Measurements from ENCODE around the gene ANKRD12. TPM values are rescaled to one million over a fixed set of nuclear protein-coding genes. Genes with fewer than 3 reads are reported as not detected.

ANKRD12 gene
- total and polyA plus RNA-seq, 10 of the 15 experiments (the other 5 are each of a cell fraction or from before 2014, with no cell fraction given): 5.9 to 45.7 (median 20.2) TPM

- TF ChIP-seq ZNF687 (IDR thresholded peaks at IDR 0.05) (peak; percentile 61; the same call in 1 of the 2 replicates), MLLT1 (IDR thresholded peaks at IDR 0.05) (no peak), E2F8 (IDR thresholded peaks at IDR 0.05; ENCODE audit: low read depth, partially characterized antibody) (peak; percentile 29), IKZF2 (IDR thresholded peaks at IDR 0.05) (no peak), EGR1 (IDR thresholded peaks at IDR 0.05; ENCODE audit: borderline replicate concordance in 1 of 2, low read depth in 2 of 2, low read length in 2 of 2) (0 out of 3 replicates have a peak, but pooled peaks of 1 of the 2 experiments have one; percentile 4), NFXL1 (IDR thresholded peaks at IDR 0.05; ENCODE audit: borderline replicate concordance) (no peak), NKRF (conservative IDR thresholded peaks at IDR 0.05) (peak; percentile 88), RAD21 (IDR thresholded peaks at IDR 0.05; ENCODE audit: insufficient read depth, low read depth, low read length) (peak; percentile 11; the same call in 1 of the 2 replicates), CBX3 (IDR thresholded peaks at IDR 0.05; ENCODE audit: borderline replicate concordance, low read depth) (no peak), KDM1A (IDR thresholded peaks at IDR 0.05; ENCODE audit: borderline replicate concordance) (no peak), MYB (IDR thresholded peaks at IDR 0.05; ENCODE audit: borderline replicate concordance, low read depth, low read length) (no peak), LARP7 (IDR thresholded peaks at IDR 0.05) (peak; percentile 89), E4F1 (IDR thresholded peaks at IDR 0.05; ENCODE audit: borderline replicate concordance, partially characterized antibody) (no peak), ASH2L (IDR thresholded peaks at IDR 0.05; ENCODE audit: borderline replicate concordance, low read depth) (0 out of 2 replicates have a peak, but pooled peaks have one; percentile 76), RB1 (IDR thresholded peaks at IDR 0.05; ENCODE audit: borderline replicate concordance) (0 out of 2 replicates have a peak, but pooled peaks have one; percentile 21)
Measured at GRCh38 chr18:9334973-9335696, 198.6 kb downstream of the ANKRD12 start (continued).

All from GM12878 (cell line).